K562 (cell line): Measurements from ENCODE around the gene GPR142.

Experiments used
- CBX5 ChIP-seq: IDR thresholded peaks from 2 replicates; pipeline ENCODE4 v1.6.1; 2014; ENCODE audit warnings: low read depth, borderline replicate concordance
- CREB1 ChIP-seq, 2 experiments: sonication (generic) in 1 of 2; formaldehyde crosslinking in 1 of 2; IDR thresholded peaks; 2 replicates each; pipeline versions ENCODE4 v1.6.1 to v1.8.0; 2012 to 2022; ENCODE audit warnings: inconsistent platforms in 1 of 2, mild to moderate bottlenecking in 1 of 2, missing genetic modification reagents in 1 of 2, moderate library complexity in 1 of 2
- FOXK2 ChIP-seq, 2 experiments: fragments of 450-650 bp; IDR thresholded peaks in 1 of 2; conservative IDR thresholded peaks in 1 of 2; 2 replicates each; pipeline ENCODE4 v1.6.1; 2016; ENCODE audit warnings: low read depth in 2 of 2, mild to moderate bottlenecking in 1 of 2
- PHF8 ChIP-seq: fragments of 200-600 bp; sonication (generic); IDR thresholded peaks from 2 replicates; pipeline ENCODE4 v1.6.1; 2012; ENCODE audit warnings: mixed run types, mild to moderate bottlenecking, inconsistent platforms, low read length, moderate library complexity, borderline replicate concordance
- ZC3H8 ChIP-seq: fragments of 450-650 bp; IDR thresholded peaks from 2 replicates; pipeline ENCODE4 v1.6.1; 2017
- TF ChIP-seq, protein P1 (sequence below): fragments of 250-450 bp; sonication (Bioruptor Pico); IDR thresholded peaks from 2 replicates; pipeline ENCODE4 v1.5.0; 2021; ENCODE audit warnings: mild to moderate bottlenecking, borderline replicate concordance
- TF ChIP-seq, protein P2 (sequence below), 3 experiments: IDR thresholded peaks in 2 of 3; conservative IDR thresholded peaks in 1 of 3; 2 replicates each; pipeline ENCODE4 v1.5.1; 2011 to 2012; ENCODE audit warnings: low read length in 3 of 3, mild to moderate bottlenecking in 3 of 3, control low read depth in 2 of 3, improper control_type of control experiment in 1 of 3, inconsistent platforms in 1 of 3, low read depth in 1 of 3, mixed read lengths in 1 of 3, moderate library complexity in 1 of 3; ENCODE audit not compliant: insufficient read depth in 2 of 3

DNA sequence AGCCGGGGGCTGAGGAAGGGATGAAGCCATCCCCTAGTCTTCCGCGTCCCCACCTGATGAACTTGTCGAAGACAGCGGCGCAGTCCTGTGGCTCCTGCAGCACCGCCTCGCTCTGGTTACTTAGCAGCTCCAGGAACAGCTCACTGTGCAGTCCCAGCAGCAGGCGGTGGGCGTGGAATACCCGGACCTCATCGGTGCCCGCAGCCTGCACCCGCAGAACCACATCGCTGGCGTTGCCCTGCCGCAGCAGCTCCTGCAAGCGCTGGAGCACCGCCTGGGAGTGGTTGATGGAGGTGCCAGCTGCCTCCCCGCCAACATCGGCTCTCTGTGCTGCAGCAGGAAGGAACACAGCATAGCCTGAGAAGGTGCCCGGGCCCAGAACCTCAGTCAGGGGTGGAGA lies 7.4 kb upstream of the GPR142 start:
- TF ChIP-seq PHF8 (no peak), FOXK2 (conservative IDR thresholded peaks at IDR 0.05 in 1 of 2, IDR thresholded peaks at IDR 0.05 in 1 of 2; ENCODE audit: low read depth in 2 of 2) (no peak), CREB1 (IDR thresholded peaks at IDR 0.05) (no peak), CREB1 (CRISPR knock-in tag; IDR thresholded peaks at IDR 0.05) (no peak), CBX5 (no peak), ZC3H8 (no peak)
- TF ChIP-seq, protein P1, sequence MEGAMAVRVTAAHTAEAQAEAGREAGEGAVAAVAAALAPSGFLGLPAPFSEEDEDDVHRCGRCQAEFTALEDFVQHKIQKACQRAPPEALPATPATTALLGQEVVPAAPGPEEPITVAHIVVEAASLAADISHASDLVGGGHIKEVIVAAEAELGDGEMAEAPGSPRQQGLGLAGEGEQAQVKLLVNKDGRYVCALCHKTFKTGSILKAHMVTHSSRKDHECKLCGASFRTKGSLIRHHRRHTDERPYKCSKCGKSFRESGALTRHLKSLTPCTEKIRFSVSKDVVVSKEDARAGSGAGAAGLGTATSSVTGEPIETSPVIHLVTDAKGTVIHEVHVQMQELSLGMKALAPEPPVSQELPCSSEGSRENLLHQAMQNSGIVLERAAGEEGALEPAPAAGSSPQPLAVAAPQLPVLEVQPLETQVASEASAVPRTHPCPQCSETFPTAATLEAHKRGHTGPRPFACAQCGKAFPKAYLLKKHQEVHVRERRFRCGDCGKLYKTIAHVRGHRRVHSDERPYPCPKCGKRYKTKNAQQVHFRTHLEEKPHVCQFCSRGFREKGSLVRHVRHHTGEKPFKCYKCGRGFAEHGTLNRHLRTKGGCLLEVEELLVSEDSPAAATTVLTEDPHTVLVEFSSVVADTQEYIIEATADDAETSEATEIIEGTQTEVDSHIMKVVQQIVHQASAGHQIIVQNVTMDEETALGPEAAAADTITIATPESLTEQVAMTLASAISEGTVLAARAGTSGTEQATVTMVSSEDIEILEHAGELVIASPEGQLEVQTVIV (CRISPR knock-in tag), result no peak
- TF ChIP-seq, protein P2, sequence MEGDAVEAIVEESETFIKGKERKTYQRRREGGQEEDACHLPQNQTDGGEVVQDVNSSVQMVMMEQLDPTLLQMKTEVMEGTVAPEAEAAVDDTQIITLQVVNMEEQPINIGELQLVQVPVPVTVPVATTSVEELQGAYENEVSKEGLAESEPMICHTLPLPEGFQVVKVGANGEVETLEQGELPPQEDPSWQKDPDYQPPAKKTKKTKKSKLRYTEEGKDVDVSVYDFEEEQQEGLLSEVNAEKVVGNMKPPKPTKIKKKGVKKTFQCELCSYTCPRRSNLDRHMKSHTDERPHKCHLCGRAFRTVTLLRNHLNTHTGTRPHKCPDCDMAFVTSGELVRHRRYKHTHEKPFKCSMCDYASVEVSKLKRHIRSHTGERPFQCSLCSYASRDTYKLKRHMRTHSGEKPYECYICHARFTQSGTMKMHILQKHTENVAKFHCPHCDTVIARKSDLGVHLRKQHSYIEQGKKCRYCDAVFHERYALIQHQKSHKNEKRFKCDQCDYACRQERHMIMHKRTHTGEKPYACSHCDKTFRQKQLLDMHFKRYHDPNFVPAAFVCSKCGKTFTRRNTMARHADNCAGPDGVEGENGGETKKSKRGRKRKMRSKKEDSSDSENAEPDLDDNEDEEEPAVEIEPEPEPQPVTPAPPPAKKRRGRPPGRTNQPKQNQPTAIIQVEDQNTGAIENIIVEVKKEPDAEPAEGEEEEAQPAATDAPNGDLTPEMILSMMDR (IDR thresholded peaks at IDR 0.05 in 2 of 3, conservative IDR thresholded peaks at IDR 0.05 in 1 of 3; ENCODE audit: insufficient read depth in 2 of 3, low read depth in 1 of 3, low read length in 3 of 3), result no peak
